Ishikawa (cell line): ENCODE results near the gene OR12D2.

Source experiments
- CEBPB ChIP-seq: IDR thresholded peaks from 2 replicates; pipeline ENCODE4 v1.6.1; 2012
- EGR1 ChIP-seq: IDR thresholded peaks from 2 replicates; pipeline ENCODE4 v1.6.1; 2012
- EP300 ChIP-seq: IDR thresholded peaks from 2 replicates; pipeline ENCODE4 v1.6.1; 2012; ENCODE audit warnings: borderline replicate concordance
- FOXM1 ChIP-seq: IDR thresholded peaks from 2 replicates; pipeline ENCODE4 v1.6.1; 2012; ENCODE audit warnings: low read depth, borderline replicate concordance
- RAD21 ChIP-seq: IDR thresholded peaks from 2 replicates; pipeline ENCODE4 v1.6.1; 2012; ENCODE audit warnings: low read depth
- TEAD4 ChIP-seq: IDR thresholded peaks from 2 replicates; pipeline ENCODE4 v1.6.1; 2012
- YY1 ChIP-seq: IDR thresholded peaks from 2 replicates; pipeline ENCODE4 v1.6.1; 2012; ENCODE audit warnings: low read depth
- TF ChIP-seq, protein P1 (sequence below): IDR thresholded peaks from 2 replicates; pipeline ENCODE4 v1.6.1; 2012; ENCODE audit warnings: low read depth, mild to moderate bottlenecking
- TF ChIP-seq, protein P2 (sequence below): IDR thresholded peaks from 2 replicates; pipeline ENCODE4 v1.6.1; 2012

DNA sequence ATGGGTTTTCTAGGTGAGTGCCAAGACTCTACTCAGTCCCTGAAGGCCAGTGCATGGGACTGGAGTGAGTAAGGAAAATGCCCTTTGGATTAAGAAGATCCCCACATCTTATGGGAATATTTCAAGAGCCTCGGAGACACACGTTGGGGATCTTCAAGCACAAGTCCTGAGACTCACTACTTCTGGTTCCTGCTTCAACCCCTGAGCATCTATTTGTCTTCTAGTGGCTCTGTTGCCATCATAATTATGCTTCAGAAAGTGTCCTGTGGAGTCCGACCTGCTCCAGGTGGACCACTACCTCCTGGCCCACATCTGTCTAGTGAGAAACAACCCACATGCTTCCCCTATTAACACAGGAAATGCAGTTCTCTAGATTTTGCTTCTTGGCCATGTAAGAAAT lies 26.7 kb upstream of the OR12D2 start, which contains the start of gene OR5V1:
- TF ChIP-seq RAD21 (no peak), EP300 (no peak), YY1 (no peak), CEBPB (no peak), FOXM1 (no peak), EGR1 (no peak), TEAD4 (no peak)
- TF ChIP-seq, protein P1, sequence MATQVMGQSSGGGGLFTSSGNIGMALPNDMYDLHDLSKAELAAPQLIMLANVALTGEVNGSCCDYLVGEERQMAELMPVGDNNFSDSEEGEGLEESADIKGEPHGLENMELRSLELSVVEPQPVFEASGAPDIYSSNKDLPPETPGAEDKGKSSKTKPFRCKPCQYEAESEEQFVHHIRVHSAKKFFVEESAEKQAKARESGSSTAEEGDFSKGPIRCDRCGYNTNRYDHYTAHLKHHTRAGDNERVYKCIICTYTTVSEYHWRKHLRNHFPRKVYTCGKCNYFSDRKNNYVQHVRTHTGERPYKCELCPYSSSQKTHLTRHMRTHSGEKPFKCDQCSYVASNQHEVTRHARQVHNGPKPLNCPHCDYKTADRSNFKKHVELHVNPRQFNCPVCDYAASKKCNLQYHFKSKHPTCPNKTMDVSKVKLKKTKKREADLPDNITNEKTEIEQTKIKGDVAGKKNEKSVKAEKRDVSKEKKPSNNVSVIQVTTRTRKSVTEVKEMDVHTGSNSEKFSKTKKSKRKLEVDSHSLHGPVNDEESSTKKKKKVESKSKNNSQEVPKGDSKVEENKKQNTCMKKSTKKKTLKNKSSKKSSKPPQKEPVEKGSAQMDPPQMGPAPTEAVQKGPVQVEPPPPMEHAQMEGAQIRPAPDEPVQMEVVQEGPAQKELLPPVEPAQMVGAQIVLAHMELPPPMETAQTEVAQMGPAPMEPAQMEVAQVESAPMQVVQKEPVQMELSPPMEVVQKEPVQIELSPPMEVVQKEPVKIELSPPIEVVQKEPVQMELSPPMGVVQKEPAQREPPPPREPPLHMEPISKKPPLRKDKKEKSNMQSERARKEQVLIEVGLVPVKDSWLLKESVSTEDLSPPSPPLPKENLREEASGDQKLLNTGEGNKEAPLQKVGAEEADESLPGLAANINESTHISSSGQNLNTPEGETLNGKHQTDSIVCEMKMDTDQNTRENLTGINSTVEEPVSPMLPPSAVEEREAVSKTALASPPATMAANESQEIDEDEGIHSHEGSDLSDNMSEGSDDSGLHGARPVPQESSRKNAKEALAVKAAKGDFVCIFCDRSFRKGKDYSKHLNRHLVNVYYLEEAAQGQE, result no peak
- TF ChIP-seq, protein P2, sequence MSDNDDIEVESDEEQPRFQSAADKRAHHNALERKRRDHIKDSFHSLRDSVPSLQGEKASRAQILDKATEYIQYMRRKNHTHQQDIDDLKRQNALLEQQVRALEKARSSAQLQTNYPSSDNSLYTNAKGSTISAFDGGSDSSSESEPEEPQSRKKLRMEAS, result no peak
